OCI-LY3 (cell line): ENCODE results near the gene AGAP1.

Experiments
- H2AFZ ChIP-seq: fragments of 200-600, 300-600 bp; shearing (Covaris generic); 2 replicates; pipeline ENCODE4 v1.6.0; 2014; ENCODE audit warnings: antibody characterized with exemption, low read depth, low read length
- H3K27ac ChIP-seq: fragments of 200-600, 300-600 bp; sonication (generic); 2 replicates; pipeline ENCODE4 v1.5.1; 2014; ENCODE audit warnings: mild to moderate bottlenecking, low read length, moderate library complexity, mixed read lengths
- H3K27me3 ChIP-seq: fragments of 200-600, 300-600 bp; sonication (generic); 2 replicates; pipeline ENCODE4 v1.6.1; 2014; ENCODE audit warnings: low read depth, low read length, mixed read lengths
- H3K36me3 ChIP-seq: fragments of 200-600, 300-600 bp; sonication (generic); replicated peaks from 2 replicates; pipeline ENCODE3; 2014; ENCODE audit warnings: low read depth, low read length, mixed read lengths
- H3K4me1 ChIP-seq: fragments of 300-600, 200-600 bp; sonication (generic); 2 replicates; pipeline ENCODE4 v1.6.1; 2014; ENCODE audit warnings: low read length, mixed read lengths
- H3K4me2 ChIP-seq: fragments of 200-600, 300-600 bp; sonication (generic); 2 replicates; pipeline ENCODE4 v1.6.1; 2014; ENCODE audit warnings: low read length, mixed read lengths
- H3K4me3 ChIP-seq: fragments of 300-600, 200-600 bp; sonication (generic); 2 replicates; pipeline ENCODE4 v1.5.1; 2014; ENCODE audit warnings: antibody characterized with exemption, mild to moderate bottlenecking, low read length, moderate library complexity
- H3K79me2 ChIP-seq: fragments of 300-600, 200-600 bp; shearing (Covaris generic); 2 replicates; pipeline ENCODE4 v1.6.1; 2014; ENCODE audit warnings: mild to moderate bottlenecking, low read length, mixed read lengths
- H3K9ac ChIP-seq: fragments of 300-600, 200-600 bp; shearing (Covaris generic); 2 replicates; pipeline ENCODE4 v1.6.0; 2014; ENCODE audit warnings: mild to moderate bottlenecking, low read length, moderate library complexity
- H3K9me3 ChIP-seq: fragments of 200-600, 300-600 bp; shearing (Covaris generic); 2 replicates; pipeline ENCODE4 v1.6.1; 2014; ENCODE audit warnings: low read length, mixed read lengths; ENCODE audit not compliant: insufficient read depth
- H4K20me1 ChIP-seq: fragments of 200-600, 300-600 bp; sonication (generic); 2 replicates; pipeline ENCODE4 v1.6.1; 2016; ENCODE audit warnings: low read length, mixed read lengths; ENCODE audit not compliant: insufficient read depth
- CTCF ChIP-seq: fragments of 200-600, 300-600 bp; sonication (generic); IDR thresholded peaks from 2 replicates; pipeline ENCODE4 v1.5.1; 2014; ENCODE audit warnings: antibody characterized with exemption, low read length, low read depth
- EZH2phosphoT487 ChIP-seq: fragments of 200-600 bp; shearing (Covaris generic); IDR thresholded peaks from 2 replicates; pipeline ENCODE4 v1.6.1; 2018; ENCODE audit warnings: antibody characterized with exemption, mixed run types, low read depth

The AGAP1 gene

GRCh38 chr2:236083934-236084333 is 590.1 kb downstream of the AGAP1 start:
- Histone ChIP-seq H3K36me3 (no peaks in the 10 kb centered on the region), H3K9ac (no peak overlapping the region), H3K9me3 (no peaks in the 10 kb centered on the region), H3K4me2 (no peak overlapping the region), H3K79me2 (no peaks in the 10 kb centered on the region), H3K27me3 (no peaks in the 10 kb centered on the region), H4K20me1 (no peaks in the 10 kb centered on the region), H3K27ac (no peak overlapping the region), H2AFZ (no peak overlapping the region), H3K4me3 (no peak overlapping the region), H3K4me1 (no peaks in the 10 kb centered on the region)
- no peak for TF ChIP-seq CTCF
- TF ChIP-seq EZH2phosphoT487, result no peak

GRCh38 chr2:236085211-236085610 is 591.4 kb downstream of the AGAP1 start:
- Histone ChIP-seq H3K4me1 (no peaks in the 10 kb centered on the region), H3K9ac (no peak overlapping the region), H2AFZ (no peak overlapping the region), H3K36me3 (no peaks in the 10 kb centered on the region), H3K79me2 (no peaks in the 10 kb centered on the region), H3K27ac (no peak overlapping the region), H3K9me3 (no peaks in the 10 kb centered on the region), H3K27me3 (no peaks in the 10 kb centered on the region), H3K4me3 (no peak overlapping the region), H4K20me1 (no peaks in the 10 kb centered on the region), H3K4me2 (no peak overlapping the region)
- no peak for TF ChIP-seq CTCF
- no peak for TF ChIP-seq EZH2phosphoT487

GRCh38 chr2:236085647-236086046 is 591.8 kb downstream of the AGAP1 start:
- Histone ChIP-seq H3K79me2 (no peaks in the 10 kb centered on the region), H3K4me2 (no peak overlapping the region), H3K9ac (no peak overlapping the region), H2AFZ (no peak overlapping the region), H3K36me3 (no peaks in the 10 kb centered on the region), H3K27ac (no peak overlapping the region), H3K4me3 (no peak overlapping the region), H4K20me1 (no peaks in the 10 kb centered on the region), H3K9me3 (no peaks in the 10 kb centered on the region), H3K4me1 (no peaks in the 10 kb centered on the region), H3K27me3 (no peaks in the 10 kb centered on the region)
- no peak for TF ChIP-seq EZH2phosphoT487
- TF ChIP-seq CTCF, result no peak

- H4K20me1 ChIP-seq, result no peaks in the 10 kb centered on the region
- H3K79me2 ChIP-seq, result no peaks in the 10 kb centered on the region
- no peak overlapping the region for H2AFZ ChIP-seq
- H3K36me3 ChIP-seq, result no peaks in the 10 kb centered on the region
- no peak for TF ChIP-seq CTCF
- TF ChIP-seq EZH2phosphoT487, result no peak
- H3K27me3 ChIP-seq, result no peaks in the 10 kb centered on the region
- H3K4me1 ChIP-seq, result no peaks in the 10 kb centered on the region
- no peak overlapping the region for H3K9ac ChIP-seq
- no peak overlapping the region for H3K27ac ChIP-seq
- no peak overlapping the region for H3K4me3 ChIP-seq
- no peak overlapping the region for H3K4me2 ChIP-seq
- H3K9me3 ChIP-seq, result no peaks in the 10 kb centered on the region
Measured at GRCh38 chr2:236086403-236086970, 592.6 kb downstream of the AGAP1 start.
